HG03097 (cell line): ENCODE measurements around the gene TAF4B.
"Not testable (repeated sequence)": the region's sequence is repeated elsewhere in the genome, so short reads cannot be mapped to it uniquely, and the experiment has no call there.

Experiments used
- ATAC-seq: cut with Tn5 transposase; IDR thresholded peaks from one replicate; pipeline ENCODE4 v1.9.1; 2021; ENCODE audit not compliant: unreplicated experiment, low FRiP score

The TAF4B gene, protein sequence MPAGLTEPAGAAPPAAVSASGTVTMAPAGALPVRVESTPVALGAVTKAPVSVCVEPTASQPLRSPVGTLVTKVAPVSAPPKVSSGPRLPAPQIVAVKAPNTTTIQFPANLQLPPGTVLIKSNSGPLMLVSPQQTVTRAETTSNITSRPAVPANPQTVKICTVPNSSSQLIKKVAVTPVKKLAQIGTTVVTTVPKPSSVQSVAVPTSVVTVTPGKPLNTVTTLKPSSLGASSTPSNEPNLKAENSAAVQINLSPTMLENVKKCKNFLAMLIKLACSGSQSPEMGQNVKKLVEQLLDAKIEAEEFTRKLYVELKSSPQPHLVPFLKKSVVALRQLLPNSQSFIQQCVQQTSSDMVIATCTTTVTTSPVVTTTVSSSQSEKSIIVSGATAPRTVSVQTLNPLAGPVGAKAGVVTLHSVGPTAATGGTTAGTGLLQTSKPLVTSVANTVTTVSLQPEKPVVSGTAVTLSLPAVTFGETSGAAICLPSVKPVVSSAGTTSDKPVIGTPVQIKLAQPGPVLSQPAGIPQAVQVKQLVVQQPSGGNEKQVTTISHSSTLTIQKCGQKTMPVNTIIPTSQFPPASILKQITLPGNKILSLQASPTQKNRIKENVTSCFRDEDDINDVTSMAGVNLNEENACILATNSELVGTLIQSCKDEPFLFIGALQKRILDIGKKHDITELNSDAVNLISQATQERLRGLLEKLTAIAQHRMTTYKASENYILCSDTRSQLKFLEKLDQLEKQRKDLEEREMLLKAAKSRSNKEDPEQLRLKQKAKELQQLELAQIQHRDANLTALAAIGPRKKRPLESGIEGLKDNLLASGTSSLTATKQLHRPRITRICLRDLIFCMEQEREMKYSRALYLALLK

DNA sequence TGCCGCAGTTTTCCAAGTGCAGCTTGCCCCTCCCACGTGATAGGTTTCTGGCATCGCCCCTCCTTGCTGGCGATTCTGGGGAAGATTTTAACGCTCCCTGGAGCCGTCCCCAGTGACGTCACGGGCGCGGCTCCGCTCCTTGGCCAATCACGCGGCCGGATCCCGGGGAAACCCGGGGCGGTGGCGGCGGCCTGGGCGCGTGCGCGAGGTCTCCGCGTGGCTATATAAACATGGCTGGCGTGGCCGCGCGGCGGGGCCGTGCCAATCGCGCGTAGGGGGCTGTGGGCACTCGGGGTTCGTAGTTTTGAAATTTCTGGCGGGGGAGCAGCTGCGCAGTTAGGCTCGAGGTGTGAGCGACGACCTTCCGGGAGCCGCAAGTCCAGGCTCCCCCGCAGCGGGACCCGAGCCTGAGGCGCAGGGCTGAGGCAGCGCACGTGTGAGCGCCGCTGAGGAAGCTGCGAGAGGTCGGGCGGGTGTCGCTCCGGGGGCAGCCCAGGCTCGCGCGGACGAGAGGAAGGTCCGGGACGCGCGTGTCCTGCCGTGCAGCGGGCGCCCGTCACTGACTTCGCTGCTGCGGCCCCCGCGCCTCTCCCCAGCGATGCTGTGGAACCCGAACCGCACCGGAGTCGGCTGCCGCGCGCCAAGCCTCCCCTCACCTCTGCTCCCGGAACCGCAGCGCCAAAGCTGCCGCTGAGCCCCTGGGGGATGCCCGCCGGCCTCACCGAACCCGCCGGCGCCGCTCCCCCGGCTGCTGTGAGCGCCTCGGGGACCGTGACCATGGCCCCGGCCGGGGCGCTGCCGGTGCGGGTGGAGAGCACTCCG is at the start of gene TAF4B:
Gene TAF4B (plus strand): TSS at position 217 of the 822 bp plus-strand sequence. CDS start 489 bp downstream, at position 706.
- ATAC-seq: peak; percentile 89

DNA sequence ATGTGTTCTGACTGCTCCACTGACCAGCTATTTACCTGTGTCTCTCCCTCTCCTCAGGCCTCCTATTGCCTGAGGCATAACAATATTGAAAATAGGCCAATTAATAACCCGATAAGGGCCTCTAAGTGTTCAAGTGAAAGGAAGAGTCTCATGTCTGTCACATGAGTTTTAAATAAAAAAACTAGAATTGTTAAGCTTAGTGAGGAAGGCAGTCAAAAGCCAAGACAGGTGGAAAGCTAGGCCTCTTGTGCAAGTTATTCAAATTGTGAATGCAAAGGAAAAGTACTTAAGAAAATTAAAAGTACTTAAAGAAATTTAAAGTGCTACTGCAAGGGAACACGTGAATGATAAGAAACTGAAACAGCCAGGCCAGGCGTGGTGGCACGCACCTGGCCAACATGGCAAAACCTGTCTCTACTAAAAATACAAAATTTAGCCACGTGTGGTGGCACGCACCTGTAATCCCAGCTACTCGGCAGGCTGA is 44.9 kb upstream of the TAF4B start:
- ATAC-seq: no peak

DNA sequence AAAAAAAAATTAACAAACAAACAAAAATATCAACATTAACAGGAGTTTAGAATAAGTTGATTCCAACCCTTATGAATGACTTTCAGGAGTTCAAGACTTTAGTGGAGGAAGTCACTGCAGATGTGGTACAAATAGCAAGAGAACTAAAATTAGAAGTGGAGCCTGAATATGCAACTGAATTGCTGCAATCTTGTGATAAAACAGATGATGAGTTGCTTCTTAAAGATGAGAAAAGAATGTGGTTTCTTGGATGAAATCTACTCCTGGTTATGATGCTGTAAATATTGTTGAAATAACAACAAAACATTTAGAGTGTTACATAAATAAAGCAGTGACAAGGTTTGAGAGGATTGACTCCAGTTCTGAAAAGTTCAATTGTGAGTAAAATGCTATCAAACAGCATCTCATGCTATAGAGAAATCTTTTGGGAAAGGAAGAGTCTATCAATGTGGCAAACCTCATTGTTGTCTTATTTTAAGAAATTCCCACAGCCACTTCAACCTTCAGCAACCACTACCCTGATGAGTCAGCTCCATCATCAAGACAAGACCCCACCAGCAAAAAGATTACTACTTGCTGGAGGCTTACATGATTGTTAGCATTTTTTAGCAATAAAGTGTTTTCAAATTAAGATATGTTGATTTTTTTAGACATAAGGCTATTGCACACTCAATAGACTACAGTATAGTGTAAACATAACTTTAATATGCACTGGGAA is 42.7 kb upstream of the TAF4B start:
- ATAC-seq: no peak

DNA sequence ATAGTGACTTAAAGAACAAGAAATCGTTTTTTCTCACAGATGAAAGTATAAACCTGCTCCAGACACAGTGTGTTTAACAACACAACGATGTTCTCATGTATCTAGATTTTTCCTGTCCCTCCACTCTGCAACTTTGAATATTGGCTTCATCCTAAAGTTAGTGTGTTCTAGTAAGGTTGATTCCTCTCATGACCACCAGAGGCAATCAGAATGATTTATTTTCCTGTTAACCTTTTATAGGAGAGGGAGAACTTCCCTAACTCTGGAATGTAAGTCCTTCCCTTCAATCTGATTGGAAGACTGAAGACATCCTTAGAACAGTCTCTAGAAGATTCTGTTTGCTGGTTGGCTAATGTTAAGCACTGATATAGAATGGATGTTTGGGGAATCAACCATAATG is 41.0 kb upstream of the TAF4B start:
- no peak for ATAC-seq

DNA sequence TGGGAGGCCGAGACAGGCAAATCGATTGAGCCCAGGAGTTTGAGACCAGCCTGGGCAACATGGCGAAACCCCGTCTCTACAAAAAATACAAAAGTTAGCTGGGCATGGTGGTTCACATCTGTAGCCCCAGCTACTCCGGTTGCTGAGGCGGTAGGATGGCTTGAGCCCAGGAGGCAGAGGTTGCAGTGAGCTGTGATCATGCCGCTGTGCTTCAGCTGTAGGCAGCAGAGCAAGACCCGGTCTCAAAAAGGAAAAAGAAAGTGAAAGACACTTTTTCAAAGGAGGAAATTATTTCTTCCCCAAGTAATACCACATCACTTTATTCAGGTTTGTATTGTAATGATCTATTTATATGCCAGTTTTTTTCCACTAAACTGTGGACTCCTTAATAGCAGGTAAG is 35.7 kb upstream of the TAF4B start:
- ATAC-seq: peak; percentile 83

DNA sequence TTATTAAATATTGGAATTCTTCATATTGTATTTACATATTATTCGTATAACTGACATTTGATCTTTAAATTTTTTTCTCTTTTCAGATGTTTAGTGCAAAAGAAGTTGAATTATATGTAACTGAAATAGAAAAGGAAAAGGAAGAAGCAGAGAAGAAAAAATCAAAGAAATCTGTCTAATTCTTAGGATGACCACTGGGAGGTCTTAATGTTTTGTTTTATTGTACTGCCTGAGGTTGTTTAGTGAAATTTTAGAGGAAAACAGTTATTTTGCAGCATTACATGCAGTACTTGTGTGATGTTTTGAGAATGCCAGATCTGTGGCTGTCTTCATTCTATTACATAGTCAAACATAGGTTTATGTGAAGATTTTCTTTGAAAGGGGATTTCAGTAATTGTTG is 34.0 kb upstream of the TAF4B start:
- no peak for ATAC-seq

DNA sequence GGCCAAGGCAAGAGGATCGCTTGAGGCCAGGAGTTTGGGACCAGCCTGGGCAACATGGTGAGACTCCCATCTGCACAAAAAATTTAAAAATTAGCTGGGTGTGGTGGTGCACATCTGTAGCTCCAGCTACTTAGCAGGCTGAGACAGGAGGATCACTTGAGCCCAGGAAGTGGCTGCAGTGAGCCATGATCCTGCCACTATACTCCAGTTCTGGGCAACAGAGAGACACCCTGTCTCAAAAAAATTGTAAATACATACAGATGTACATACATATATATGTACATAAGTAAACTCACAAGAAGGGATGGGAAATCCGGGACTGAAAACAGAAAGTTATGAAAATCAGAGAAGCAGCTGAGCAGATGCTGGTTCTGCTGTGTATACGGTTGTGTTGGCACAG is 29.6 kb upstream of the TAF4B start:
- no peak for ATAC-seq

DNA sequence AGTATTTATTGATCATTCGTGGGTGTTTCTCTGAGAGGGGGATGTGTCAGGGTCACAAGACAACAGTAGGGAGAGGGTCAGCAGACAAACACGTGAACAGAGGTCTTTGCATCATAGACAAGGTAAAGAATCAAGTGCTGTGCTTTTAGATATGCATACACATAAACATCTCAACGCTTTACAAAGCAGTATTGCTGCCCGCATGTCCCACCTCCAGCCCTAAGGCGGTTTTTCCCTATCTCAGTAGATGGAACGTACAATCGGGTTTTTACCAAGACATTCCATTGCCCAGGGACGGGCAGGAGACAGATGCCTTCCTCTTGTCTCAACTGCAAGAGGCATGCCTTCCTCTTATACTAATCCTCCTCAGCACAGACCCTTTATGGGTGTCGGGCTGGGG is 24.2 kb upstream of the TAF4B start:
- ATAC-seq: not testable (repeated sequence)

DNA sequence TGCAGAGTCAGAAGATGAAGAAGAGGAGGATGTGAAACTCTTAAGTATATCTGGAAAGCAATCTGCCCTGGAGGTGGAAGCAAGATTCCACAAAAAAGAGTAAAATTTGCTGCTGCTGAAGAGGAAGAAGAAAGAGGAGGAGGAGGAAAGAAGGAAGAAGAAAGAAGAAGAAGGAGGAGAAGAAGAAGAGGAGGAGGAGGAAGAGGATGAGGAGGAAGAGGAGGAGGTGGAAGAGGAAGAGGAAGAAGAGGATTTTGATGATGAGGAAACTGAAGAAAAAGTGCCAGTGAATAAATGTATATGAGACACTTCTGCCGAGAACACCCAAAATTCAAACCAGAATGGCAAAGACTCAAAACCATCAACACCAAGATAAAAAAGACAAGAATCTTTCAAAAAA is 20.9 kb upstream of the TAF4B start:
- ATAC-seq: no peak

DNA sequence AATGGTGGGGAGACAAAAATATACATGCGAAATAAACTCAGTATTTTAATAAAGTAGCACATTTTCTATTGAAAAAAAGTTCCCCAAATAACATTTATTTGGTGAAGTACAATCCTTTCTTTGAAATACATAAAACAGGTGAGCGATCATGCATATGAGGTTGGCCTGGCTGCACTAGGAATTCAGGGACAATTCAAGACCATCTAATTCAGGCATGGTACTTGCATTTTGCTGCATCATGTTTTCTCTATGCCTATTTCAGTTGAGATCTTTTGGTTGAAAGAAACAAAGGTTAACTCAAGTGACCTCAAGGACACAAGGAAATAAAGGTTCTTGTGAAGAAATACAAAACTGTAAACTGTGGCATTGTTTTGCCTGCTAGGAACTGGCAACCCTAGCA is 19.8 kb upstream of the TAF4B start:
- ATAC-seq: no peak

DNA sequence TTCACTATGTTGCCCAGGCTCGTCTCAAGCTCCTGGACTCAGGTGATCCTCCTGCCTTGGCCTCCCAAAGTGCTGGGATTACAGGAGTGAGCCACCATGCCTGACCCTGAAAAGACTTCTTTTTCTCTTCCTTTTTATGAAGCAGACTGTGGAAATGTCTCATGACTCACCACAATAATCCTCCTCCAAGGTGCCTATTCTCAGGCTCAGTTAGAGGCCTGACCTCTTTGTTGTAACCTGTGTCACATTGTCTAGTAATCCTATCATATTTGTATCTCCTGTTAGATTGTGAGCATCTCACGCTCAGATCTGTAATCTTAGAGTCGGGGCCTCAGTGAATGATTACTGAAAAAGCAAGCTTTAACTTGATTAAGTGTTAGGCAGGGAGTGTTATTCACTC is 18.3 kb upstream of the TAF4B start:
- ATAC-seq: no peak

DNA sequence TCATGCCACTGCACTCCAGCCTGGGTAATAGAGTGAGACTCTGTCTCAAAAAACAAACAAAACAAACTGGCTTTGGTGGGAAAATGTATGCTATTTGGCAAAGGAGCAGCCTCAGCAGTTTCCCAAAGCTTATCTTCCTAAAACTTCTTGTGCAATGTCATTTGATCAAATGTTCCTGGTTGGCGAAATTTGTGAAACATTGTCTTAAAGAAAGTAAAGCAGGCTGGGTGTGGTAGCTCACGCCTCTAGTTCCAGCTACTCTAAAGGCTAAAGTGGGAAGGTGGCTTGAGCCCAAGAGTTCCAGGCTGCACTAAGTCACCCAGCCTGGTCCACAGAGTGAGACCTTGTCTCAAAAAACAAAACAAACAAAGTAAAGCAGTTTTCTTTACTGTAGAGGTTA is 17.3 kb upstream of the TAF4B start:
- ATAC-seq: no peak

DNA sequence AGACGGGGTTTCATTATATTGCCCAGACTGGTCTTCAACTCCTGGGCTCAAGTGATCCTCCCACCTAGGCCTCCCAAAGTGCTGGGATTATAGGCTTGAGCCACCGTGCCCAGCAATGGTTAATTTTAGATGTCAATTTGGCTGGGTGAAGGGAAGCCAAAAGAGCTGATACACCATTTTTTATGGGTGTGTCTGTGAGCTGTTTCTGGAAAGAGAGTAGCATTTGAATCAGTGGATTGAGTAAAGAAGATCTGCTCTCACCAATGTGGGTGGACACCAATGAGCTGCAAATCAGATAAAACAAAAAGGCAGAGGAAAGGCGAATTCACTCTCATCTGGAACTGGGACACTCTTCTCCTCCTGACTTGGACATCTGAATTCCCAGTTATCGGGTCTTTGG is 16.1 kb upstream of the TAF4B start:
- no peak for ATAC-seq

DNA sequence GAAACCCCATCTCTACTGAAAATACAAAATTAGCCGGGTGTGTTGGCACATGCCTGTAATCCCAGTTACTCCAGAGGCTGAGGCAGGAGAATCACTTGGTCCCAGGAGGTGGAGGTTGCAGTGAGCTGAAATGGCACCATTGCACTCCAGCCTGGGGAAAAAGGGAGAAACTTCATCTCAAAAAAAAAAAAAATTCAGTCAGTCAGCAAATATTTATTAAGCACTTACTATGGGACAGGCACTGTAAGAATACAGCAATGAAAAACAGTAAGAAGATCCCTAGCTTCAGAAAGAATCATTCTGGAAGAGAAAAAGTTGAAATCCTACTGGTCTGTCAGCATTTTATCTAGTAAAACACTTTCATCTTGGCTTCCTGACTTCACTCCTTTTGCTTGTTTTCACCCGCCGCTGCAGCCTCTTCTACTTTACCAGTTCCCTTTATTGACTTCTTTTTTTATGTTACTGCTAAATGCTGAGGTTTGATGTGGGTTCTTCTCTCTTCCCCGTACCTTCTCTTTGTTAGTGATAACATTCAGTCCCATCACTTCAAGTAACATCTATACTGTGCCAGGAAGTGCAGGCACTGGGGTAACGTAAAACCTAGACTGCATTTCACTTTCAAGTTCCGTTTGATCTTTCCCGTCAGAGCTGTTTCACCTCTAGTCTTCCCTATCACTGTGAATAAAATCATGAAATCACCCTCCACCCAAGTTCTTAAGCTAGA is 10.8 kb upstream of the TAF4B start:
- peak; percentile 93 for ATAC-seq

DNA sequence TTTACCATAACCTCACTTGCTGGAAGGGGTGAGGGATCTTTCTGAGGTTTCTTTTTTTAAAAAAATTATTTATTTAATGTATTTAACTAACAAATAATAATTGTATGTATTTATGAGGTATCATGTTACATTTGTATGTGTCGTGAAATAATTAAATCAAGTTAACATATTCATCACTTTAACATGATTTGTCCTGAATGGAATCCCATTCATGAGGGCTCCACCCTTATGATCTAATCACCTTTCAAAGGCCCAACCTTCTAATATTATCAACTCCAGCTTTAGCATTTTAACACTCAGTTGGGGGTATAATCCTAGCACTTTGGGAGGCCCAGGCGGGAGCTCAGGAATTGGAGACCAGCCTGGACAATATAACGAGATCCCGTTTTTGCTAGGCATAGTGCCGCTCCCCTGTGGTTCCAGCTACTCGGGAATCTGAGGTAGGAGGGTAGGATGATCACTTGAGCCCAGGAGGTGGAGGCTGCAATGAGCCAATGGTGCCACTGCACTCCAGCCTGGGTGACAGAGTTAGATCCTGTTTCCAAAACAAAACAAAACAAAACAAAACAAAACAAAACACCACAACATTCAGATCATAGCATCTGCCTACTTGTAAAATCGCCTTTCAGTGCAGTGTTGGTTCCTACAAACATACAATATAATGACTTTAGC is 1.1 kb upstream of the TAF4B start:
- ATAC-seq: no peak

DNA sequence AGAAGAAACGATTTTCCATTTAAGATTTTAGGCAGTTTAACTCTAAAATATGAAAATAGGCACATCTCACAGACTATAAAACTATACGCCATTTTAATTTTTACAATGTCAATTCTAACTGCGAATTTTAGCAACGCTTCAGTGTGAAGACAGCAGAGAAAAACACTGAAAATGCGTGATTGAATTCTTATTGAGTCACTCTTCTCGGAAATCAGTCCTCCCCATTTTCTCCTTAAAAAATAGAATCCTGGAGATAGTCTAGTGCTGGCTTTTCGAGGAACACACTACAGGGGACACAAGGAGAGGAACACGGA is 373 bp upstream of the TAF4B start:
- no peak for ATAC-seq

DNA sequence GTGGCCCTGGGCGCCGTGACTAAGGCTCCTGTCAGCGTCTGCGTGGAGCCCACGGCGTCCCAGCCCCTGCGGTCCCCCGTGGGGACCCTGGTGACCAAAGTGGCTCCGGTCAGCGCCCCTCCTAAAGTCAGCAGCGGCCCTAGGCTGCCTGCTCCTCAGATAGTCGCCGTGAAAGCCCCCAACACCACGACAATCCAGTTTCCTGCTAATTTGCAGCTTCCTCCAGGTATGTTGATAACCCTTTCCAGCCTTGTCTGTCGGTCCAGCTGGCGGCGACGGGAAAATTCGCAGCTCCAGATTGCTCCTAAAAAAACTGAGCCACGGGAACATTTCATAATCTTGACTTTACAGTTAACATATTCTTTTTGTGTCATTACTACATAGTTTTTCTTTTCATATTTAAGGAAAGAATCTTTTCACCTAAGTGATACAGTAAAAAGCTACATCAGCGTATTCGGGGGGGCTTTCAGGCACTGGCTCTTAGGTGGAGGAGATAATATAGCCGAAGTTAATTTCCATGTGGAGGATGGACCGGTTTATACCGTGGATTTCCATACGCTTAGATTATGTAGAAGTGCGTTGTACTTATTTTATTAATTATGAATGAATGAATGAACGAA is 916 bp downstream of the TAF4B start:
- ATAC-seq: peak; percentile 5

DNA sequence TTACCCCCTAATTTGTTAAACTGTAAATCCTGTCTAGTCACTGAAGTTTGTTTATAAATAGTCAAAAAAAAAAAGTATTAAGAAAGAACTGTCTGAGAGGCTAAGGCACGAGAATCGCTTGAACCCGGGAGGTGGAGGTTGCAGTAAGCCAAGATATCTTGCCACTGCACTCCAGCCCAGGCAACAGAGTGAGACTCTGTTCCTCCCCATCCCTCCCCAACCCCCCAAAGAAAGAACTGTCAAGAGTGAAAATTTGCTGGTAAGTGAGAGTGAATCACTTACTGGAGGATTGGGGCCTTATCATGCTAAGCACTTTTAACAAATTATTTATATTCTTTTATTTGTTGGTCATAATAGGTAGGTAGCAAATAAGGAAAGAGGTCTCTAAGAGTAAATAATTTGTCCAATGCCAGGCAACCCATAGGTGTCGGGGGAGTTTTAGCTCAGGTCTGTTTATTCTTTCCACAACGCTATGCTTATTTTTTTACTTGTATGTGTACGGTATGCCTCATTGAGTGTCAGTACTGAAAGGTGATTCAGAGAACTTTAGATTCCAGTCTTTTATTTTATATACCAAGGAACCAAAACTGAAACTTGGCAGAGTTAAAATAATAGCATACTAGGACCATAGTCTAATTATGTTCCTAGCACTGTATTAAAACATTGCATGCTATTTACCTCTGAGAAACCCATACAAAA is 2.5 kb downstream of the TAF4B start:
- ATAC-seq: no peak
